H1 (cell line): ENCODE results near the gene MLEC.

Experiments used
- CTCF ChIP-seq, 3 experiments: IDR thresholded peaks; 1 replicate in 2 of 3; 2 replicates in 1 of 3; pipeline versions ENCODE4 v1.5.1 to v1.6.1; 2011; ENCODE audit warnings: low read length in 3 of 3, mild to moderate bottlenecking in 3 of 3, inconsistent platforms in 2 of 3, low read depth in 1 of 3, moderate library complexity in 1 of 3; ENCODE audit not compliant: insufficient read depth in 1 of 3; ENCODE audit errors: control extremely low read depth in 1 of 3
- EZH2 ChIP-seq: fragments of 200-600 bp; sonication (generic); IDR thresholded peaks from 2 replicates; pipeline ENCODE4 v1.7.1; 2012; ENCODE audit warnings: low read depth, mild to moderate bottlenecking, moderate library complexity, low read length, inconsistent platforms; ENCODE audit not compliant: severe bottlenecking
- RBBP5 ChIP-seq: IDR thresholded peaks from 2 replicates; pipeline ENCODE4 v1.7.1; 2012; ENCODE audit warnings: low read depth, mild to moderate bottlenecking, inconsistent platforms, low read length, moderate library complexity, borderline replicate concordance
- RFX5 ChIP-seq: IDR thresholded peaks from 2 replicates; pipeline ENCODE4 v1.6.1; 2011; ENCODE audit warnings: low read depth, low read length, improper control_type of control experiment, borderline replicate concordance
- SP2 ChIP-seq: IDR thresholded peaks from 2 replicates; pipeline ENCODE4 v1.6.1; 2012; ENCODE audit warnings: mild to moderate bottlenecking, low read length, inconsistent platforms

GRCh38 chr12:120713861-120714482 lies 27.0 kb downstream of the MLEC start:
- no peak for TF ChIP-seq SP2
- TF ChIP-seq RBBP5: no peak
- no peak for TF ChIP-seq EZH2
- TF ChIP-seq RFX5: no peak
- TF ChIP-seq CTCF (IDR thresholded peaks at IDR 0.05; ENCODE audit: control extremely low read depth in 1 of 3, insufficient read depth in 1 of 3, low read depth in 1 of 3, low read length in 3 of 3): peak; percentile 43 to 90 (median 85)
